AG04450 (cell line): ENCODE results near the gene TMEM45A. TPM values are rescaled to one million over a fixed set of nuclear protein-coding genes. Genes with fewer than 3 reads are reported as not detected.
"Not testable (repeated sequence)": the region's sequence is repeated elsewhere in the genome, so short reads cannot be mapped to it uniquely, and the experiment has no call there.

Source experiments
- CTCF ChIA-PET: fragments of 300-600, 350-600 bp; formaldehyde crosslinking; extraction: SDS; loops from one replicate; lab custom pipeline; 2022; ENCODE audit warnings: antibody characterized with exemption, inconsistent platforms; lab: Charles Lee
- POLR2A ChIA-PET: fragments of 350-600 bp; formaldehyde crosslinking; extraction: SDS; loops from one replicate; lab custom pipeline; 2021; ENCODE audit warnings: antibody characterized with exemption, inconsistent platforms; lab: Yijun Ruan, JAX
- DNase-seq: peaks from one replicate; pipeline ENCODE4 v3.0.0-alpha.2; 2011; ENCODE audit warnings: low read depth, low spot score
- H3K27ac ChIP-seq: one replicate; pipeline ENCODE4 v1.5.1; 2012; ENCODE audit warnings: low read depth, low read length, control low read depth
- H3K27me3 ChIP-seq: one replicate; pipeline ENCODE4 v1.6.0; 2012; ENCODE audit warnings: low read length; ENCODE audit not compliant: control insufficient read depth, insufficient read depth
- H3K4me3 ChIP-seq: 2 replicates; pipeline ENCODE4 v1.5.1; 2011; ENCODE audit warnings: mild to moderate bottlenecking, low read depth, low read length, control low read depth
- H3K9me3 ChIP-seq: 2 replicates; pipeline ENCODE4 v1.5.1; 2012; ENCODE audit warnings: low read length; ENCODE audit not compliant: control insufficient read depth, insufficient read depth
- CTCF ChIP-seq: IDR thresholded peaks from 2 replicates; pipeline ENCODE4 v1.5.1; 2011; ENCODE audit warnings: low read depth, low read length, control low read depth, inconsistent platforms
- polyA plus RNA-seq: library from polyadenylated mRNA; depleted of rRNA; stranded (reverse); fragments of >200 nt; gene quantifications from 2 replicates; pipeline ENCODE4 v1.2.3, GENCODE V29; 2011

TMEM45A gene
- polyA plus RNA-seq, 1 experiment: 42.8 TPM

GRCh38 chr3:100468676-100469075 is 23.7 kb upstream of the TMEM45A start:
- peaks cover 2% of the 10 kb centered on the region for H3K27me3 ChIP-seq
- POLR2A ChIA-PET: no interaction called here
- H3K4me3 ChIP-seq: no peak overlapping the region
- peaks cover 3% of the 10 kb centered on the region; the same call in 1 of the 2 replicates for H3K9me3 ChIP-seq
- TF ChIP-seq CTCF: no peak
- no peak overlapping the region for H3K27ac ChIP-seq
- DNase-seq: no peak
- CTCF ChIA-PET: interaction anchor here (2.2 kb wide), 1 partner anchor 122 kb away, joined by 10 read pairs; no protein-coding TSS in a partner anchor

- Histone ChIP-seq H3K27ac (no peak overlapping the region), H3K27me3 (peaks cover 2% of the 10 kb centered on the region), H3K4me3 (no peak overlapping the region), H3K9me3 (peaks cover 3% of the 10 kb centered on the region; the same call in 1 of the 2 replicates)
- DNase-seq: no peak
- ChIA-PET CTCF (interaction anchor here (0.6 kb wide), 1 partner anchor 67 kb away, joined by 6 read pairs; no protein-coding TSS in a partner anchor), POLR2A (no interaction called here)
- no peak for TF ChIP-seq CTCF
Observed at GRCh38 chr3:100470951-100471350, 21.5 kb upstream of the TMEM45A start.

- POLR2A ChIA-PET: no interaction called here
- H3K9me3 ChIP-seq: peaks cover 3% of the 10 kb centered on the region; the same call in 1 of the 2 replicates
- H3K27me3 ChIP-seq: no peaks in the 10 kb centered on the region
- DNase-seq: no peak
- TF ChIP-seq CTCF: no peak
- CTCF ChIA-PET: interaction anchor here (0.6 kb wide), 1 partner anchor 68 kb away, joined by 6 read pairs; no protein-coding TSS in a partner anchor
- H3K27ac ChIP-seq: no peak overlapping the region
- H3K4me3 ChIP-seq: no peak overlapping the region
Observed at GRCh38 chr3:100471444-100471843, 21.0 kb upstream of the TMEM45A start.

- H3K27ac ChIP-seq, CTCF ChIA-PET, DNase-seq, POLR2A ChIA-PET, H3K27me3 ChIP-seq, H3K9me3 ChIP-seq, H3K4me3 ChIP-seq: not testable (repeated sequence)
Observed at GRCh38 chr3:100477851-100478360, 14.5 kb upstream of the TMEM45A start.

GRCh38 chr3:100478521-100478920 is 13.9 kb upstream of the TMEM45A start:
- DNase-seq, CTCF ChIA-PET, H3K27me3 ChIP-seq, H3K4me3 ChIP-seq, H3K9me3 ChIP-seq, POLR2A ChIA-PET, H3K27ac ChIP-seq: not testable (repeated sequence)

- POLR2A ChIA-PET: no interaction called here
- no peak overlapping the region for H3K27ac ChIP-seq
- peaks cover 17% of the 10 kb centered on the region for H3K27me3 ChIP-seq
- no peak for DNase-seq
- no peak overlapping the region for H3K4me3 ChIP-seq
- no peak for TF ChIP-seq CTCF
- no peaks in the 10 kb centered on the region for H3K9me3 ChIP-seq
- CTCF ChIA-PET: interaction anchor here (0.6 to 1.5 kb wide), 3 partner anchors 17 to 647 kb away, joined by 3 read pairs; no protein-coding TSS in a partner anchor
Observed at GRCh38 chr3:100480081-100480480, 12.3 kb upstream of the TMEM45A start.
